GM23248 (cell line): ENCODE results near the gene IZUMO4. TPM values are rescaled to one million over a fixed set of nuclear protein-coding genes. Genes with fewer than 3 reads are reported as not detected.
A peak's percentile ranks its signal among the peaks of the same experiment; 100 is the strongest.

Experiments
- DNase-seq: peaks from one replicate; pipeline ENCODE4 v3.0.0-alpha.2; 2015
- H2AFZ ChIP-seq: fragments of 200-600 bp; sonication (generic); 2 replicates; pipeline ENCODE4 v1.6.1; 2016; ENCODE audit warnings: antibody characterized with exemption
- H3F3A ChIP-seq: fragments of 200-600 bp; sonication (generic); 2 replicates; pipeline ENCODE4 v1.6.1; 2016; ENCODE audit warnings: mild to moderate bottlenecking, antibody characterized with exemption, mixed run types; ENCODE audit not compliant: insufficient read depth
- H3K27ac ChIP-seq: fragments of 200-600 bp; sonication (generic); 2 replicates; pipeline ENCODE4 v1.5.1; 2016; ENCODE audit warnings: mild to moderate bottlenecking
- H3K27me3 ChIP-seq: fragments of 200-600 bp; sonication (generic); replicated peaks from 2 replicates; pipeline ENCODE4 v1.6.1; 2016; ENCODE audit warnings: mild to moderate bottlenecking; ENCODE audit not compliant: insufficient read depth
- H3K36me3 ChIP-seq: fragments of 200-600 bp; sonication (generic); 2 replicates; pipeline ENCODE4 v1.6.1; 2016; ENCODE audit warnings: low read depth, mild to moderate bottlenecking
- H3K4me1 ChIP-seq: fragments of 200-600 bp; sonication (generic); 2 replicates; pipeline ENCODE4 v1.6.1; 2016; ENCODE audit warnings: mild to moderate bottlenecking; ENCODE audit not compliant: insufficient read depth
- H3K4me2 ChIP-seq: fragments of 200-600 bp; sonication (generic); one replicate; pipeline ENCODE4 v1.6.1; 2016; ENCODE audit warnings: mild to moderate bottlenecking; ENCODE audit not compliant: unreplicated experiment
- H3K4me3 ChIP-seq: fragments of 200-600 bp; sonication (generic); 2 replicates; pipeline ENCODE4 v1.5.1; 2016; ENCODE audit warnings: mild to moderate bottlenecking
- H3K79me2 ChIP-seq: fragments of 200-600 bp; sonication (generic); 2 replicates; pipeline ENCODE4 v1.6.1; 2016; ENCODE audit warnings: mild to moderate bottlenecking; ENCODE audit not compliant: insufficient read depth
- H3K9ac ChIP-seq: fragments of 200-600 bp; sonication (generic); 2 replicates; pipeline ENCODE4 v1.6.1; 2016; ENCODE audit warnings: mild to moderate bottlenecking
- H3K9me2 ChIP-seq: fragments of 200-600 bp; sonication (generic); 2 replicates; pipeline ENCODE4 v1.6.1; 2016; ENCODE audit warnings: mixed run types, mild to moderate bottlenecking, moderate library complexity; ENCODE audit not compliant: insufficient read depth
- H3K9me3 ChIP-seq: fragments of 200-600 bp; sonication (generic); one replicate; pipeline ENCODE4 v1.6.1; 2017; ENCODE audit warnings: low read depth
- H4K20me1 ChIP-seq: fragments of 200-600 bp; sonication (generic); 2 replicates; pipeline ENCODE4 v1.6.0; 2016; ENCODE audit not compliant: insufficient read depth
- EZH2 ChIP-seq: fragments of 200-600 bp; sonication (generic); IDR thresholded peaks from 2 replicates; pipeline ENCODE4 v1.6.1; 2018; ENCODE audit warnings: antibody characterized with exemption, mild to moderate bottlenecking; ENCODE audit not compliant: insufficient read depth, poor library complexity, severe bottlenecking
- EZH2phosphoT487 ChIP-seq: fragments of 200-600 bp; sonication (generic); IDR thresholded peaks from 2 replicates; pipeline ENCODE4 v1.6.1; 2018; ENCODE audit warnings: antibody characterized with exemption, moderate library complexity, mild to moderate bottlenecking, low read depth; ENCODE audit not compliant: insufficient read depth
- WGBS, 2 experiments: methylation state at CpG; one replicate each; pipeline ENCODE4 v1.1.6; 2015 to 2017; ENCODE audit warnings: low lambda C conversion rate in 2 of 2, low coverage in 1 of 2; ENCODE audit errors: missing lambda C conversion rate in 2 of 2; 5-methylcytosine and 5-hydroxymethylcytosine counted together
- in situ Hi-C: fragments of 300-500 bp; cut with MboI; formaldehyde crosslinking; loops from 2 replicates; pipeline ENCODE4 v1.15.0; 2020
- polyA plus RNA-seq: library from polyadenylated mRNA; unstranded; fragments of >200 nt; fragmentation: Nextera tagmentation; extraction: Ambion mirVana; gene quantifications from 2 replicates; pipeline ENCODE4 v1.2.1, GENCODE V29; 2016
- total RNA-seq: library from RNA; depleted of rRNA; stranded (reverse); fragments of >200 nt; shearing (Covaris generic); gene quantifications from 2 replicates; pipeline ENCODE4 v1.2.3, GENCODE V29; 2014

Gene IZUMO4
- total and polyA plus RNA-seq, 2 experiments from 2014 or later: 0.89 to 1.6 TPM

DNA sequence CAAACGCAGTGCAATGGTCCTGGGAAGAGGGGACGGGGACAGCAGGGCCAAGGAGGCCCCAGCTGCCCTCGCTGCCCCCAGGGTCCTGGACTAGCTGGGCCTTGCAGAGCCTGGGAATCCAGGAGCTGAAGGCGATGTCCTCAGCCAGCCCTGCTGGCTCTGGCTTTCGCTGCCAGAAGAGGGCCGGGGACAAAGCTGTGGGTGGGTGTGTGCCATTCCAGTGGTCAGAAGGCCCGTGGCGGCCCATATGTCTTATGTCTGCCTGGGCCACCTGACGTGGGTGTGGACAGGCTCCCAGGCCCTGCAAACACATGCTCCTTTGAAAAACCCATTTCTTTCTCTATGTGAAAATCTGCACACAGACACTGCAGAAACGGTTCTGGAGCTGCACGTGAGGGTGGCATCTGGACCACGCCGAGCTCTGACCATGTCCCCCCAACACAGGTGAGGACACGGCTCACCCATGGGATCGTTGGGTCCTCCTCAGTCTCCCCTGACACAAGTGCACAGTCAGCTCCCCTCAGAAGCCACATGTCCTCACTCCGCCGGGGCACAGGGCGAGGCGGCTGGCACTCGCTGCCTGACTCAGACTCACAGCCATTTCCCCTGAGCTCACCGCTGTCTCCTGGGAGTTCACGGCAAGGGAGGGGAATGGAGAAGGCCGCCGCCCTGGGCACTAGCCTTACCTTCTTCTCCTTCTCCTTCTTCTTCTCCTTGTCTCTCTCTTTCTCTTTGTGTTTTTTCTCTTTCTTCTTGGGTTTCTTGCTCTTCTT, 16.9 kb downstream of the IZUMO4 start:
- H3K9me3 ChIP-seq: no peaks in the 10 kb centered on the region
- H3K79me2 ChIP-seq: 0 out of 2 replicates have a peak, but pooled peaks cover 3% of the 10 kb centered on the region
- H4K20me1 ChIP-seq: no peaks in the 10 kb centered on the region
- peaks cover 4% of the 10 kb centered on the region; the same call in 1 of the 2 replicates for H3K4me1 ChIP-seq
- H3K27ac ChIP-seq: no peak overlapping the region
- H2AFZ ChIP-seq: no peak overlapping the region
- no peaks in the 10 kb centered on the region for H3K27me3 ChIP-seq
- no peak for TF ChIP-seq EZH2
- no peak for TF ChIP-seq EZH2phosphoT487
- no peaks in the 10 kb centered on the region for H3K9me2 ChIP-seq
- in situ Hi-C loops: no loop called here
- peaks cover 15% of the 10 kb centered on the region for H3K36me3 ChIP-seq
- 79 to 80% methylated on average over 22 to 24 of the region's 24 CpGs for WGBS, 2 experiments
- peak; percentile 73 for DNase-seq
- no peak overlapping the region for H3K4me2 ChIP-seq
- no peak overlapping the region for H3K9ac ChIP-seq
- no peak overlapping the region for H3K4me3 ChIP-seq
- no peaks in the 10 kb centered on the region for H3F3A ChIP-seq

GRCh38 chr19:2114218-2114617, 17.5 kb downstream of the IZUMO4 start:
- H2AFZ ChIP-seq: no peak overlapping the region
- no peak overlapping the region for H3K9ac ChIP-seq
- no peak for DNase-seq
- no peak overlapping the region for H3K27ac ChIP-seq
- TF ChIP-seq EZH2 (no peak), EZH2phosphoT487 (no peak)
- 0 out of 2 replicates have a peak, but pooled peaks cover 3% of the 10 kb centered on the region for H3K79me2 ChIP-seq
- H3K4me1 ChIP-seq: peaks cover 4% of the 10 kb centered on the region; the same call in 1 of the 2 replicates
- H3K9me3 ChIP-seq: no peaks in the 10 kb centered on the region
- no peak overlapping the region for H3K4me3 ChIP-seq
- no peak overlapping the region for H3K4me2 ChIP-seq
- no peaks in the 10 kb centered on the region for H3K9me2 ChIP-seq
- H3K36me3 ChIP-seq: peaks cover 15% of the 10 kb centered on the region
- H3K27me3 ChIP-seq: no peaks in the 10 kb centered on the region
- H4K20me1 ChIP-seq: no peaks in the 10 kb centered on the region
- in situ Hi-C loops: no loop called here
- no peaks in the 10 kb centered on the region for H3F3A ChIP-seq
- 83 to 85% methylated on average over 9 of the region's 9 CpGs for WGBS, 2 experiments

DNA sequence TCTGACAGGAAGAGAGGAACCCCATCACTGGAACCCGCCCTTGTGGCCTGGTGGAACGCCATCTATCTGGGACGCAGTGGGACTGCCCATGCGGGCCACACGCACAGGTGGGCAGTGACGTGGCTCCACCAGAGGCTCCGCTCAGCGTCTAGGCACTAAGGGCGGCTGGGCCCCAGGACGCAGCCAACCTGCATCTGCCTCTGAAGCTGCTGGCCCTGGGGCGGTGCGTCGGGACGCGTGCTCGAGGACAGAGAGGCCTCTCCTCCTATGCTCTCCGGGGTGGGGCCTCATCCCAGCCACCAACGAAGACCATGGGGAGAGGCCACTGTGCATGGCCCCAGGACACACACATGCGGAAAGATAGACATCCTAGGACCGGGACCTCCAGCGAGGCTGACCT, 18.1 kb downstream of the IZUMO4 start:
- in situ Hi-C loops: no loop called here
- Histone ChIP-seq H3K9ac (no peak overlapping the region), H3K4me1 (peaks cover 4% of the 10 kb centered on the region; the same call in 1 of the 2 replicates), H3K4me2 (no peak overlapping the region), H2AFZ (no peak overlapping the region), H3K79me2 (0 out of 2 replicates have a peak, but pooled peaks cover 3% of the 10 kb centered on the region), H3K36me3 (peaks cover 15% of the 10 kb centered on the region), H3F3A (no peaks in the 10 kb centered on the region), H3K27me3 (no peaks in the 10 kb centered on the region), H3K9me3 (no peaks in the 10 kb centered on the region), H3K9me2 (no peaks in the 10 kb centered on the region), H4K20me1 (no peaks in the 10 kb centered on the region), H3K27ac (no peak overlapping the region), H3K4me3 (no peak overlapping the region)
- TF ChIP-seq EZH2phosphoT487: no peak
- no peak for TF ChIP-seq EZH2
- DNase-seq: no peak
- WGBS, 2 experiments: 89 to 93% methylated on average over 20 to 21 of the region's 21 CpGs

DNA sequence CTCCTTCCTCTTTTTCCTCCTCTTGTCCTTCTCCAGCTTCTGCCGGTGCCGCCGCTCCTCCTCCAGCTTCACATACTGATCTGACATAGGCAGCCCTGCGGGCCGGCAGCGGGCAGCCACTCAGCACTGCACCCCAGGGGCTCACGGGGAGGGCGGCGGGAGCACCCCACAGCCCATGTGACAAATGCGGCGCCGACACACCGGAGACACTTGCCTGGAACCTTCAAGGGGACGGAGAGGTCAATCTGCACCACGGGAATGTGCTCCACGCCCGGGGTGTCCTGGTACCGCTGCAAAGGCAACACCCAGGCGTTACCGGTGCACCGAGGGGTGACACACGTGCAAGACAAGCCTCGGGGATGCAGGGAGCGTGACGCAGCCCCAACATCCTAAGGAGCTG, 18.6 kb downstream of the IZUMO4 start:
- H3K4me3 ChIP-seq: no peak overlapping the region
- 0 out of 2 replicates have a peak, but pooled peaks cover 3% of the 10 kb centered on the region for H3K79me2 ChIP-seq
- H3K9me3 ChIP-seq: no peaks in the 10 kb centered on the region
- TF ChIP-seq EZH2 (no peak), EZH2phosphoT487 (no peak)
- peaks cover 4% of the 10 kb centered on the region; the same call in 1 of the 2 replicates for H3K4me1 ChIP-seq
- no peaks in the 10 kb centered on the region for H3K27me3 ChIP-seq
- WGBS, 2 experiments: 96 to 98% methylated on average over 25 of the region's 25 CpGs
- no peak overlapping the region for H3K9ac ChIP-seq
- H3K36me3 ChIP-seq: peaks cover 15% of the 10 kb centered on the region
- no peaks in the 10 kb centered on the region for H3F3A ChIP-seq
- no peak overlapping the region for H3K27ac ChIP-seq
- in situ Hi-C loops: no loop called here
- H3K9me2 ChIP-seq: no peaks in the 10 kb centered on the region
- no peak for DNase-seq
- no peak overlapping the region for H3K4me2 ChIP-seq
- H4K20me1 ChIP-seq: no peaks in the 10 kb centered on the region
- no peak overlapping the region for H2AFZ ChIP-seq
